B cell (primary cell): Measurements from ENCODE around the gene CTRL. TPM values are rescaled to one million over a fixed set of nuclear protein-coding genes. Genes with fewer than 3 reads are reported as not detected.

Experiments used
- ATAC-seq: fragments of 200-7000 bp; cut with Tn5 transposase; one replicate; pipeline ENCODE4 v1.10.0; 2021; ENCODE audit warnings: low read depth, mild to moderate bottlenecking, moderate number of reproducible peaks, moderate library complexity
- CTCF ChIA-PET: fragments of 350-600 bp; sonication (Branson Sonifier 250); formaldehyde crosslinking; loops from one replicate; lab custom pipeline; 2021; ENCODE audit warnings: antibody characterized with exemption, inconsistent platforms; lab: Charles Lee
- POLR2A ChIA-PET: fragments of 350-600 bp; sonication (Branson Sonifier 250); formaldehyde crosslinking; loops from one replicate; lab custom pipeline; 2021; ENCODE audit warnings: antibody characterized with exemption; lab: Charles Lee
- DNase-seq: peaks from one replicate; pipeline ENCODE4 v3.0.0; 2013
- H2AFZ ChIP-seq: 2 replicates; pipeline ENCODE4 v1.6.1; 2012; ENCODE audit warnings: mild to moderate bottlenecking, low read depth, low read length; ENCODE audit not compliant: insufficient read depth, poor library complexity, severe bottlenecking
- H3K27ac ChIP-seq, 2 donors: 1 replicate in 1 of 2; 2 replicates in 1 of 2; pipeline ENCODE4 v1.5.1; 2012 to 2013; ENCODE audit warnings: low read length in 2 of 2, mild to moderate bottlenecking in 2 of 2, moderate library complexity in 1 of 2
- H3K27me3 ChIP-seq, 4 experiments: fragments of 200-600 bp in 1 of 4; sonication (generic) in 1 of 4; replicated peaks in 1 of 4; 1 replicate in 2 of 4; 2 replicates in 2 of 4; pipeline versions ENCODE4 v1.6.1 to v1.7.0; 2013 to 2016; ENCODE audit warnings: low read length in 3 of 4, mild to moderate bottlenecking in 2 of 4, mixed read lengths in 1 of 4, moderate library complexity in 1 of 4; ENCODE audit not compliant: insufficient read depth in 4 of 4, control insufficient read depth in 3 of 4; ENCODE audit errors: control extremely low read depth in 1 of 4
- H3K36me3 ChIP-seq, 2 experiments: replicated peaks in 1 of 2; 1 replicate in 1 of 2; 2 replicates in 1 of 2; pipeline versions ENCODE4 v1.6.1 to v1.7.1; 2013; ENCODE audit warnings: low read length in 1 of 2; ENCODE audit not compliant: insufficient read depth in 2 of 2, control insufficient read depth in 1 of 2; ENCODE audit errors: control extremely low read depth in 1 of 2, extremely low read depth in 1 of 2
- H3K4me1 ChIP-seq, 2 donors: fragments of 200-600 bp in 1 of 2; sonication (generic) in 1 of 2; 1 replicate in 1 of 2; 2 replicates in 1 of 2; pipeline versions ENCODE4 v1.5.1 to v1.6.1; 2013 to 2017; ENCODE audit warnings: low read length in 2 of 2; ENCODE audit not compliant: control insufficient read depth in 2 of 2, insufficient read depth in 2 of 2
- H3K4me2 ChIP-seq: replicated peaks from 2 replicates; pipeline ENCODE3; 2012; ENCODE audit warnings: mild to moderate bottlenecking, low read depth, low read length; ENCODE audit not compliant: poor library complexity, severe bottlenecking
- H3K4me3 ChIP-seq, 5 experiments: fragments of 200-600 bp in 1 of 5; sonication (generic) in 1 of 5; 1 replicate in 3 of 5; 2 replicates in 2 of 5; pipeline versions ENCODE4 v1.5.1 to v1.7.0; 2011 to 2016; ENCODE audit warnings: low read length in 4 of 5, mild to moderate bottlenecking in 4 of 5, low read depth in 2 of 5, control low read depth in 1 of 5, moderate library complexity in 1 of 5; ENCODE audit not compliant: insufficient read depth in 1 of 5; ENCODE audit errors: control extremely low read depth in 1 of 5, extremely low read depth in 1 of 5
- H3K79me2 ChIP-seq: fragments of 200-600 bp; sonication (generic); one replicate; pipeline ENCODE4 v1.6.0; 2016; ENCODE audit warnings: low read length; ENCODE audit not compliant: control insufficient read depth, insufficient read depth
- H3K9ac ChIP-seq: fragments of 200-600 bp; sonication (generic); 2 replicates; pipeline ENCODE4 v1.6.1; 2017; ENCODE audit warnings: mild to moderate bottlenecking, low read length, moderate library complexity
- H3K9me3 ChIP-seq, 3 donors: one replicate each; pipeline versions ENCODE4 v1.6.1 to v1.7.1; 2013; ENCODE audit warnings: low read length in 2 of 3; ENCODE audit not compliant: control insufficient read depth in 2 of 3, insufficient read depth in 1 of 3; ENCODE audit errors: control extremely low read depth in 1 of 3
- H4K20me1 ChIP-seq: 2 replicates; pipeline ENCODE4 v1.6.0; 2012; ENCODE audit warnings: mild to moderate bottlenecking, low read length; ENCODE audit not compliant: insufficient read depth, control insufficient read depth, poor library complexity, severe bottlenecking
- H3K27ac Mint-ChIP-seq: one replicate; pipeline ENCODE4 v1.8.0; 2021; ENCODE audit warnings: mixed read lengths
- H3K27me3 Mint-ChIP-seq: one replicate; pipeline ENCODE4 v1.8.0; 2021; ENCODE audit warnings: mixed read lengths
- H3K4me1 Mint-ChIP-seq: one replicate; pipeline ENCODE4 v1.8.0; 2021; ENCODE audit warnings: mixed read lengths
- H3K4me3 Mint-ChIP-seq: one replicate; pipeline ENCODE4 v1.8.0; 2021; ENCODE audit warnings: mixed read lengths
- H3K9me3 Mint-ChIP-seq: one replicate; pipeline ENCODE4 v1.8.0; 2022; ENCODE audit warnings: mixed read lengths; ENCODE audit not compliant: insufficient read depth
- EZH2 ChIP-seq: IDR thresholded peaks from 2 replicates; pipeline ENCODE4 v1.6.1; 2012; ENCODE audit warnings: borderline replicate concordance, low read depth, mild to moderate bottlenecking, moderate library complexity, low read length; ENCODE audit not compliant: insufficient read depth, poor library complexity, severe bottlenecking
- WGBS: methylation state at CpG from one replicate; pipeline ENCODE4 v1.1.5; 2013; ENCODE audit warnings: missing lambda C conversion rate; ENCODE audit not compliant: insufficient coverage; 5-methylcytosine and 5-hydroxymethylcytosine counted together
- intact Hi-C: fragments of 100-400 bp; cut with micrococcal nuclease; formaldehyde crosslinking; loops from one replicate; pipeline ENCODE4 v1.10.0; 2022
- polyA plus RNA-seq: library from polyadenylated mRNA; depleted of rRNA; stranded (reverse); fragments of >200 nt; gene quantifications from 2 replicates; pipeline ENCODE4 v1.2.3, GENCODE V29; 2012
- total RNA-seq, 2 donors: library from RNA; stranded (reverse); fragments of 120-200 nt in 1 of 2; gene quantifications; 1 replicate in 1 of 2; 2 replicates in 1 of 2; pipeline versions ENCODE4 v1.2.3 to v1.2.4, GENCODE V29; 2013 to 2022
- TF ChIP-seq, protein P1 (sequence below): fragments of 200-600 bp; IDR thresholded peaks from one replicate; pipeline ENCODE4 v1.8.0; 2022; ENCODE audit warnings: antibody characterized with exemption, mild to moderate bottlenecking

Gene CTRL
- total and polyA plus RNA-seq, 2 donors (not counting 1 experiment from before 2014, with no cell fraction given) = 5.8 to 19.0 TPM

- H3K4me1 ChIP-seq = no peaks in the 10 kb centered on the region
- Mint-ChIP-seq H3K27ac (no peak overlapping the region), H3K4me3 (no peak overlapping the region), H3K4me1 (no peaks in the 10 kb centered on the region), H3K27me3 (no peaks in the 10 kb centered on the region), H3K9me3 (no peaks in the 10 kb centered on the region)
- no peak overlapping the region for H3K4me2 ChIP-seq
- H3K27ac ChIP-seq = no peak overlapping the region
- TF ChIP-seq, protein P1, sequence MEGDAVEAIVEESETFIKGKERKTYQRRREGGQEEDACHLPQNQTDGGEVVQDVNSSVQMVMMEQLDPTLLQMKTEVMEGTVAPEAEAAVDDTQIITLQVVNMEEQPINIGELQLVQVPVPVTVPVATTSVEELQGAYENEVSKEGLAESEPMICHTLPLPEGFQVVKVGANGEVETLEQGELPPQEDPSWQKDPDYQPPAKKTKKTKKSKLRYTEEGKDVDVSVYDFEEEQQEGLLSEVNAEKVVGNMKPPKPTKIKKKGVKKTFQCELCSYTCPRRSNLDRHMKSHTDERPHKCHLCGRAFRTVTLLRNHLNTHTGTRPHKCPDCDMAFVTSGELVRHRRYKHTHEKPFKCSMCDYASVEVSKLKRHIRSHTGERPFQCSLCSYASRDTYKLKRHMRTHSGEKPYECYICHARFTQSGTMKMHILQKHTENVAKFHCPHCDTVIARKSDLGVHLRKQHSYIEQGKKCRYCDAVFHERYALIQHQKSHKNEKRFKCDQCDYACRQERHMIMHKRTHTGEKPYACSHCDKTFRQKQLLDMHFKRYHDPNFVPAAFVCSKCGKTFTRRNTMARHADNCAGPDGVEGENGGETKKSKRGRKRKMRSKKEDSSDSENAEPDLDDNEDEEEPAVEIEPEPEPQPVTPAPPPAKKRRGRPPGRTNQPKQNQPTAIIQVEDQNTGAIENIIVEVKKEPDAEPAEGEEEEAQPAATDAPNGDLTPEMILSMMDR = peak; percentile 96
- no peak for TF ChIP-seq EZH2
- POLR2A ChIA-PET = interaction anchor here (0.6 to 1.6 kb wide), 2 partner anchors 45 to 156 kb away, joined by 5 to 12 read pairs; no protein-coding TSS in a partner anchor
- intact Hi-C loops = loop anchor here (1.0 kb wide), 4 partner anchors 44 to 345 kb away; no protein-coding TSS in a partner anchor
- H3K79me2 ChIP-seq = peaks cover 6% of the 10 kb centered on the region
- H3K4me3 ChIP-seq = no peak overlapping the region
- 60% methylated on average over 11 of the region's 11 CpGs for WGBS
- peaks cover 0 to 68% of the 10 kb centered on the region in 2 experiments for H3K36me3 ChIP-seq
- no peak overlapping the region for H2AFZ ChIP-seq
- CTCF ChIA-PET = interaction anchor here (0.7 to 9.3 kb wide), 65 partner anchors 9 to 349 kb away, joined by 3 to 151 read pairs (median 4); partner anchors contain the start of genes DDX28, DPEP2, DUS2 and GFOD2
- H4K20me1 ChIP-seq = no peaks in the 10 kb centered on the region
- ATAC-seq (peak; percentile 88), DNase-seq (peak; percentile 81)
- H3K27me3 ChIP-seq = no peaks in the 10 kb centered on the region
- H3K9me3 ChIP-seq = no peaks in the 10 kb centered on the region
- H3K9ac ChIP-seq = no peak overlapping the region
Observed at GRCh38 chr16:67883872-67884261, 47.8 kb downstream of the CTRL start.

- no peak for ATAC-seq
- intact Hi-C loops = loop anchor here (1.0 kb wide), 4 partner anchors 45 to 346 kb away; no protein-coding TSS in a partner anchor
Observed at GRCh38 chr16:67883146-67883871, 48.4 kb downstream of the CTRL start.

More at GRCh38 chr16:67883146-67883871, 48.4 kb downstream of the CTRL start:
- Histone ChIP-seq H3K27me3 (no peaks in the 10 kb centered on the region), H3K27ac (no peak overlapping the region), H4K20me1 (no peaks in the 10 kb centered on the region), H3K4me1 (no peaks in the 10 kb centered on the region), H3K36me3 (peaks cover 0 to 74% of the 10 kb centered on the region in 2 experiments), H3K79me2 (peaks cover 6% of the 10 kb centered on the region), H2AFZ (no peak overlapping the region), H3K9ac (no peak overlapping the region), H3K9me3 (no peaks in the 10 kb centered on the region), H3K4me3 (no peak overlapping the region), H3K4me2 (no peak overlapping the region)
- no peak for DNase-seq
- Mint-ChIP-seq H3K4me1 (no peaks in the 10 kb centered on the region), H3K27ac (no peak overlapping the region), H3K9me3 (no peaks in the 10 kb centered on the region), H3K27me3 (no peaks in the 10 kb centered on the region), H3K4me3 (no peak overlapping the region)
- ChIA-PET POLR2A (interaction anchor here (1.6 kb wide), 1 partner anchor 157 kb away, joined by 12 read pairs; no protein-coding TSS in a partner anchor), CTCF (interaction anchor here (0.7 to 9.3 kb wide), 62 partner anchors 9 to 350 kb away, joined by 3 to 151 read pairs (median 5); partner anchors contain the start of genes DDX28, DPEP2, DUS2 and GFOD2)
- WGBS = 87% methylated on average over 4 of the region's 6 CpGs
- TF ChIP-seq, protein P1 = no peak
- TF ChIP-seq EZH2 = no peak
